ENCODE measurements around the gene ADGRL3.

ADGRL3 gene

DNA sequence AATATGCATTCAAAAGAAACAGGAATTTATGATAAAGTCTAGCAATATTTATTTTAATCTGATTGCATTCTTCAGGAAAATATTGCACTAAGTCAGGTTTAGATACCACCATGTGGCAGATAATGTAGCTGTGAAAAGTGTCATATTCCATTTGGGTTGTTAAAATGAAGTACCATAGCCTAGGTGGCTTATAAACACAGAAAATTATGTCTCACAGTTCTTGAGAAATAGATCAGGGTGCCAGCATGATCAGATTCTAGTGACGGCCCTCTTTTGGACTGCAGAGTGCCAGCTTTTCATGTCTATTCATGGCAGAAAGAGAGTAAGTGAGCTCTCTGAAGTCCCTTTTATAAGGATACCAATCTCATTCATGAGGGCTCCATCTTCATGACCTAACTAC is 5.6 kb upstream of the ADGRL3 start:
- H3K27ac ChIP-seq (ENCODE audit: low read depth, low read length, poor library complexity, severe bottlenecking): no peak overlapping the region
- no peaks in the 10 kb centered on the region for H3K79me2 ChIP-seq (ENCODE audit: insufficient read depth, low read length)
- H3K4me2 ChIP-seq (ENCODE audit: low read length): no peak overlapping the region
- no peaks in the 10 kb centered on the region for H3K9me2 ChIP-seq (ENCODE audit: low read depth, low read length)
- no peaks in the 10 kb centered on the region for H3F3A ChIP-seq (ENCODE audit: insufficient read depth, low read length)
- H3K9me3 ChIP-seq (ENCODE audit: low read length): no peaks in the 10 kb centered on the region
- no peak overlapping the region for H3K4me3 ChIP-seq (ENCODE audit: low read depth, low read length, poor library complexity, severe bottlenecking)
- no peaks in the 10 kb centered on the region for H3K36me3 ChIP-seq (ENCODE audit: insufficient read depth, low read length)
- no peak for TF ChIP-seq EZH2 (IDR thresholded peaks at IDR 0.05; ENCODE audit: borderline replicate concordance, low read length)
- TF ChIP-seq, protein P1, sequence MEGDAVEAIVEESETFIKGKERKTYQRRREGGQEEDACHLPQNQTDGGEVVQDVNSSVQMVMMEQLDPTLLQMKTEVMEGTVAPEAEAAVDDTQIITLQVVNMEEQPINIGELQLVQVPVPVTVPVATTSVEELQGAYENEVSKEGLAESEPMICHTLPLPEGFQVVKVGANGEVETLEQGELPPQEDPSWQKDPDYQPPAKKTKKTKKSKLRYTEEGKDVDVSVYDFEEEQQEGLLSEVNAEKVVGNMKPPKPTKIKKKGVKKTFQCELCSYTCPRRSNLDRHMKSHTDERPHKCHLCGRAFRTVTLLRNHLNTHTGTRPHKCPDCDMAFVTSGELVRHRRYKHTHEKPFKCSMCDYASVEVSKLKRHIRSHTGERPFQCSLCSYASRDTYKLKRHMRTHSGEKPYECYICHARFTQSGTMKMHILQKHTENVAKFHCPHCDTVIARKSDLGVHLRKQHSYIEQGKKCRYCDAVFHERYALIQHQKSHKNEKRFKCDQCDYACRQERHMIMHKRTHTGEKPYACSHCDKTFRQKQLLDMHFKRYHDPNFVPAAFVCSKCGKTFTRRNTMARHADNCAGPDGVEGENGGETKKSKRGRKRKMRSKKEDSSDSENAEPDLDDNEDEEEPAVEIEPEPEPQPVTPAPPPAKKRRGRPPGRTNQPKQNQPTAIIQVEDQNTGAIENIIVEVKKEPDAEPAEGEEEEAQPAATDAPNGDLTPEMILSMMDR (IDR thresholded peaks at IDR 0.05; ENCODE audit: low read length): no peak
- H3K9ac ChIP-seq (ENCODE audit: low read length): no peak overlapping the region
- no peak overlapping the region for H2AFZ ChIP-seq (ENCODE audit: low read length)
- H3K4me1 ChIP-seq (ENCODE audit: insufficient read depth, low read length, severe bottlenecking): no peaks in the 10 kb centered on the region
- no peaks in the 10 kb centered on the region for H4K20me1 ChIP-seq (ENCODE audit: insufficient read depth, low read length)
- no peaks in the 10 kb centered on the region for H3K27me3 ChIP-seq (ENCODE audit: insufficient read depth, low read length)

DNA sequence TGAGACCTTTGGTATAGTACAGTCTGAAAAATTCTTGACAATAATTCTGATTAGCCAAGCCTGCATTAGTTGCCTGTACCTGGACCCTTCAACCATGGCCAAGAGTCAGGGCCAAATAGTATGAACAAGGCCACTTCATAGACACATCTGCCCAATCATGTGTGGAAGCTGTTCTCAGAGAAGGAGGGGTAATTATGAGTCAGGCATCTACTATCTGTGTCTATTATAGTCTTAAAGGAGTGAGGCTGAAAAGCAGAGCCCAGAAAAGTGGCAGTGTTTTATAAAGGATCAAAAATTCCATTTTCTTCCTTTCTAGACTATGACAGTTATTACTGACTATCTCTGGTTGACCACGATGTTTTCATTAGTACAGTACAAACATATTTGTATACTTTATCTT is 5.0 kb upstream of the ADGRL3 start:
- Histone ChIP-seq H3F3A (ENCODE audit: insufficient read depth, low read length) (no peaks in the 10 kb centered on the region), H3K9me2 (ENCODE audit: low read depth, low read length) (no peaks in the 10 kb centered on the region), H3K4me2 (ENCODE audit: low read length) (no peak overlapping the region), H3K9me3 (ENCODE audit: low read length) (no peaks in the 10 kb centered on the region), H4K20me1 (ENCODE audit: insufficient read depth, low read length) (no peaks in the 10 kb centered on the region), H3K27ac (ENCODE audit: low read depth, low read length, poor library complexity, severe bottlenecking) (no peak overlapping the region), H3K27me3 (ENCODE audit: insufficient read depth, low read length) (no peaks in the 10 kb centered on the region), H3K79me2 (ENCODE audit: insufficient read depth, low read length) (no peaks in the 10 kb centered on the region), H3K9ac (ENCODE audit: low read length) (no peak overlapping the region), H2AFZ (ENCODE audit: low read length) (no peak overlapping the region), H3K36me3 (ENCODE audit: insufficient read depth, low read length) (no peaks in the 10 kb centered on the region), H3K4me1 (ENCODE audit: insufficient read depth, low read length, severe bottlenecking) (no peaks in the 10 kb centered on the region), H3K4me3 (ENCODE audit: low read depth, low read length, poor library complexity, severe bottlenecking) (no peak overlapping the region)
- no peak for TF ChIP-seq EZH2 (IDR thresholded peaks at IDR 0.05; ENCODE audit: borderline replicate concordance, low read length)
- TF ChIP-seq, protein P1 (IDR thresholded peaks at IDR 0.05; ENCODE audit: low read length): no peak

DNA sequence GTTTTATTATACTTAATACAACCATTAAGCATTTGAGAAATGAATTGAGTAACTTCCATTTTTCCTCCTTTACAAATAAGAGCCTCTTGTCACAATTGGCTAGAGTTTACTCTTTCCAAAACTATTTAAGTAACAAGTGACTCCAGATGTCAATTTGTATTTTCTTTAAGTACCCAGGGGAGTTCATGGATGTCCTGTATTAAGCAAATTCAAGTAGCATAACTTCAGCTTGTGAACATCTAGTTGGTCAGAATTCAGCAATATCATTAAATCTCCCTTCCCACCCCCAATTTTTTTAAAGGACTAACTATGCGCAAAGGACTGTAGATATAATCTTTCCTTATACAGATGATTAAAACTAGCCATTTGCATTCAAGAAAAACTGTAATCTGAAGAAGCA is 1.4 kb upstream of the ADGRL3 start:
- no peak for TF ChIP-seq EZH2 (IDR thresholded peaks at IDR 0.05; ENCODE audit: borderline replicate concordance, low read length)
- TF ChIP-seq, protein P1 (IDR thresholded peaks at IDR 0.05; ENCODE audit: low read length): no peak
- no peaks in the 10 kb centered on the region for H3K36me3 ChIP-seq (ENCODE audit: insufficient read depth, low read length)
- H2AFZ ChIP-seq (ENCODE audit: low read length): no peak overlapping the region
- no peaks in the 10 kb centered on the region for H4K20me1 ChIP-seq (ENCODE audit: insufficient read depth, low read length)
- no peaks in the 10 kb centered on the region for H3F3A ChIP-seq (ENCODE audit: insufficient read depth, low read length)
- no peak overlapping the region for H3K4me3 ChIP-seq (ENCODE audit: low read depth, low read length, poor library complexity, severe bottlenecking)
- no peaks in the 10 kb centered on the region for H3K9me2 ChIP-seq (ENCODE audit: low read depth, low read length)
- H3K27me3 ChIP-seq (ENCODE audit: insufficient read depth, low read length): no peaks in the 10 kb centered on the region
- H3K9me3 ChIP-seq (ENCODE audit: low read length): no peaks in the 10 kb centered on the region
- no peaks in the 10 kb centered on the region for H3K79me2 ChIP-seq (ENCODE audit: insufficient read depth, low read length)
- H3K27ac ChIP-seq (ENCODE audit: low read depth, low read length, poor library complexity, severe bottlenecking): no peak overlapping the region
- H3K4me1 ChIP-seq (ENCODE audit: insufficient read depth, low read length, severe bottlenecking): no peaks in the 10 kb centered on the region
- H3K9ac ChIP-seq (ENCODE audit: low read length): no peak overlapping the region
- H3K4me2 ChIP-seq (ENCODE audit: low read length): no peak overlapping the region

All from OCI-LY1 (cell line).